OCI-LY7 (cell line): ENCODE measurements around the gene NDUFS6.

Experiments
- EZH2phosphoT487 ChIP-seq: fragments of 200-600 bp; sonication (generic); IDR thresholded peaks from 2 replicates; pipeline ENCODE4 v1.6.1; 2018; ENCODE audit warnings: low read depth, borderline replicate concordance, mild to moderate bottlenecking, mixed run types, antibody characterized with exemption, low read length, moderate library complexity, mixed read lengths
- TF ChIP-seq, protein P1 (sequence below): fragments of 200-600 bp; sonication (generic); conservative IDR thresholded peaks from 2 replicates; pipeline ENCODE4 v1.5.1; 2014; ENCODE audit warnings: mild to moderate bottlenecking, antibody characterized with exemption, low read length, moderate library complexity, mixed read lengths

DNA sequence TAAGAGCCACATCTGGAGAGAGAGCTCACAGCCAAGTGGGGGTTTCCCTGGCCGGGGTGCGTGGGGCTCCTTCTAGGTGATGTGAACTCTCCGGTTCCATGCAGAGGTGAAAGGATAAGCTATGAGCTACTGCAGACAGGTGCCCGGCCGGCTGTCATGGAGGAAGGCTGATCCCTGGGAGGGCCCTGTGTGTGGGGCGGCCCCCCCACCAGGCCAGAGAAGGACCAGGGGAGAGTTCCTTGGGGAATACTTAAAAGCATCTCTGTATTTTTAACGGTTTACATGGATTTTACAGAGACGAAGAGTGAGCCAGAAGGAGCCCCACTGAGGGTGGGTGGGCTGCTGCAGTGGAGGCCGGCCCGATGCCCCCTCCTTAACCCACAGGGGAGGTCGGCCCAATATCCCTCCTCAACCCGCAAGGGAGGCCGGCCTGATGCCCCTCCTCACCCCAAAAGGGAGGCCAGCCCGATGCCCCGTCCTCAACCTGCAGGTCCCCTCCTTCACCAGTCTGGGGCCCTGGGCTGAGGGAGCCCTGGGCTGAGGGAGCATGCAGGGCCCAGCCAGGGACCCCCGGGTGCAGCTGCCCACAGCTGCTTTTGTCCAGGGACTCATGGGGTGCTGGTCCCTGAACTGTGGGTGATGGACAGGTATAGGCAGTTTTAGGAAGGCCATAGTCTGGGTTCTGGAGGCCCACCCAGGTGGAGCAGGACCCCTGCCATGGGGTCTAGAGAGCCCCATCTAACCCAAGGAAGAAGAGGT lies 33.5 kb upstream of the NDUFS6 start:
- TF ChIP-seq, protein P1, sequence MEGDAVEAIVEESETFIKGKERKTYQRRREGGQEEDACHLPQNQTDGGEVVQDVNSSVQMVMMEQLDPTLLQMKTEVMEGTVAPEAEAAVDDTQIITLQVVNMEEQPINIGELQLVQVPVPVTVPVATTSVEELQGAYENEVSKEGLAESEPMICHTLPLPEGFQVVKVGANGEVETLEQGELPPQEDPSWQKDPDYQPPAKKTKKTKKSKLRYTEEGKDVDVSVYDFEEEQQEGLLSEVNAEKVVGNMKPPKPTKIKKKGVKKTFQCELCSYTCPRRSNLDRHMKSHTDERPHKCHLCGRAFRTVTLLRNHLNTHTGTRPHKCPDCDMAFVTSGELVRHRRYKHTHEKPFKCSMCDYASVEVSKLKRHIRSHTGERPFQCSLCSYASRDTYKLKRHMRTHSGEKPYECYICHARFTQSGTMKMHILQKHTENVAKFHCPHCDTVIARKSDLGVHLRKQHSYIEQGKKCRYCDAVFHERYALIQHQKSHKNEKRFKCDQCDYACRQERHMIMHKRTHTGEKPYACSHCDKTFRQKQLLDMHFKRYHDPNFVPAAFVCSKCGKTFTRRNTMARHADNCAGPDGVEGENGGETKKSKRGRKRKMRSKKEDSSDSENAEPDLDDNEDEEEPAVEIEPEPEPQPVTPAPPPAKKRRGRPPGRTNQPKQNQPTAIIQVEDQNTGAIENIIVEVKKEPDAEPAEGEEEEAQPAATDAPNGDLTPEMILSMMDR: no peak
- TF ChIP-seq EZH2phosphoT487: no peak
